HPDE6-E6E7 (cell line): Measurements from ENCODE around the gene ANTKMT.

ENCODE experiments used
- DNase-seq: peaks from one replicate; pipeline ENCODE4 v3.0.0; 2011; ENCODE audit warnings: missing footprints; ENCODE audit errors: extremely low spot score

ANTKMT gene

DNA sequence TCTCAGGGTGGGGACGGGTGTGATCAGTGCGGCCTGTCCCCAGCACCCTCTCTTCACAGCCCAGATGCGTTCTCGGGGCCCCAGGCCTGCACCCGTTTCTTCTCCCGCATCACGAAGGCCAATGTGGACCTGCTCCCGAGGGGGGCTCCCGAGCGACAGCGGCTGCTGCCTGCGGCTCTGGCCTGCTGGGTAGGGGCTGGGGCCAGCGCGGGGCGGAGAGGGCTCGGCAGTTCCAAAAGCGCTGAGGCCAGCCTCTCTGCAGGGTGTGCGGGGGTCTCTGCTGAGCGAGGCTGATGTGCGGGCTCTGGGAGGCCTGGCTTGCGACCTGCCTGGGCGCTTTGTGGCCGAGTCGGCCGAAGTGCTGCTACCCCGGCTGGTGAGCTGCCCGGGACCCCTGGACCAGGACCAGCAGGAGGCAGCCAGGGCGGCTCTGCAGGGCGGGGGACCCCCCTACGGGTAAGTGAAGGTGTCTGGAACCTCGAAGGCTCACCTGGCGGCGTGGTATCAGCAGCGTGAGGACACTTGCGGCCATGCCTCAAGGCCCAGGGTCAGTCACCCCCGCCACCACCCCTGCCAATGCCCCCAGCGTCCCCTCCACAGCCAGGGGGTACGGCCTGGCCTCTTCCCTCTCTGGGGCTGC, 44.0 kb downstream of the ANTKMT start:
- DNase-seq, result no peak

DNA sequence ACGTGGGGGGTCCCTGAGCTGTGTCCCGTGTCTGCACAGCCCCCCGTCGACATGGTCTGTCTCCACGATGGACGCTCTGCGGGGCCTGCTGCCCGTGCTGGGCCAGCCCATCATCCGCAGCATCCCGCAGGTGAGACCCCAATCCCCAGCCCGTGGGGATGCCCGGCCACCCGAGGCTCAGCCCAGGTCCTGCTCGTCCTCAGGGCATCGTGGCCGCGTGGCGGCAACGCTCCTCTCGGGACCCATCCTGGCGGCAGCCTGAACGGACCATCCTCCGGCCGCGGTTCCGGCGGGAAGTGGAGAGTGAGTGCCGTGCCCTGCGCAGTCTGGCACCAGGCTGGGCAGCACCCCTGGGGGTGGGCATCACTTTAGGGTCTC, 44.5 kb downstream of the ANTKMT start:
- no peak for DNase-seq

DNA sequence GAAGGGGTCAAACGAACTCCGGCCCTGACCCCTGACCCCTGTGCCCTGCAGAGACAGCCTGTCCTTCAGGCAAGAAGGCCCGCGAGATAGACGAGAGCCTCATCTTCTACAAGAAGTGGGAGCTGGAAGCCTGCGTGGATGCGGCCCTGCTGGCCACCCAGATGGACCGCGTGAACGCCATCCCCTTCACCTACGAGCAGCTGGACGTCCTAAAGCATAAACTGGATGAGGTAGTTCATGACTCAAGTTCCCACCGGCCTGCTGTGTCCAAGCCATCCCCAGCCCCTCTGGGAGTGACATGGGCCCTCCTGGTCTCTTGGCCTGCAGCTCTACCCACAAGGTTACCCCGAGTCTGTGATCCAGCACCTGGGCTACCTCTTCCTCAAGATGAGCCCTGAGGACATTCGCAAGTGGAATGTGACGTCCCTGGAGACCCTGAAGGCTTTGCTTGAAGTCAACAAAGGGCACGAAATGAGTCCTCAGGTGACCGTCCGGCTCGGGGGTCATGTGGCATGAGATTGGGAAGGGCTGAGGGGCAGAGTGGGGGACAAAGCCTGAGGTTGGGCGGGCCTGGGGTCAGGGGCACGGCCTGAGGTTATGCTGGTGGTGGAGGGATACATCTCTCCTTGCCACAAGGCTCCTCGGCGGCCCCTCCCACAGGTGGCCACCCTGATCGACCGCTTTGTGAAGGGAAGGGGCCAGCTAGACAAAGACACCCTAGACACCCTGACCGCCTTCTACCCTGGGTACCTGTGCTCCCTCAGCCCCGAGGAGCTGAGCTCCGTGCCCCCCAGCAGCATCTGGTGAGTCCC, 45.3 kb downstream of the ANTKMT start:
- DNase-seq, result no peak

DNA sequence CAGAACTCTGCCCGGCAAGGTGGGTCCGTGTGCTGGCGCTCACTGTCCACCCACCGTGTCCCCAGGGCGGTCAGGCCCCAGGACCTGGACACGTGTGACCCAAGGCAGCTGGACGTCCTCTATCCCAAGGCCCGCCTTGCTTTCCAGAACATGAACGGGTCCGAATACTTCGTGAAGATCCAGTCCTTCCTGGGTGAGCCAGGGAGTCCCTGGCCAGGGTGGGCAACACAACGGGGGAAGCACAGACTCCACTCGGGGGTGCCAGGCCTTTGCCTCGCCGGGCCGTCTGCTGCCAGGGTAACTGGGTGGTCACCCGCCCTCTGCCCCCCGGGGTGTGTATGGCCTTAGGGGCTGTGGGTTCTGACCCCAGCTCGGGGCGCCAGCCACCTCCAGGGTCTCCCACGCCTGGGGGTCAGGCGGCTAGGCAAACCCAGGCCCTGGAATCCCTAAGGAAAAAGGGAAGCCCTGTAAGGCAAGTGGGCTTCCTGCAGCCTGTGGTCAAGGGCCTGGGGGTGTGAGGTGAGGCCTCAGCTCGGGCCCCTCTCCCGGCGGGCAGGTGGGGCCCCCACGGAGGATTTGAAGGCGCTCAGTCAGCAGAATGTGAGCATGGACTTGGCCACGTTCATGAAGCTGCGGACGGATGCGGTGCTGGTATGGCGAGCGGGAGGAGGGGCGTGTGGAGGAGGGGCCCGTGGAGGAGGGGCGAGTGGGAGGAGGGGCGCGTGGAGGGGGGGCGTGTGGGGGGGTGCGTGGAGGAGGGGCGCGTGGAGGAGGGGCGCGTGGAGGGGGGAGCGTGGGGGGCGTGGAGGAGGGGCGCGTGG, 46.1 kb downstream of the ANTKMT start:
- DNase-seq, result no peak

DNA sequence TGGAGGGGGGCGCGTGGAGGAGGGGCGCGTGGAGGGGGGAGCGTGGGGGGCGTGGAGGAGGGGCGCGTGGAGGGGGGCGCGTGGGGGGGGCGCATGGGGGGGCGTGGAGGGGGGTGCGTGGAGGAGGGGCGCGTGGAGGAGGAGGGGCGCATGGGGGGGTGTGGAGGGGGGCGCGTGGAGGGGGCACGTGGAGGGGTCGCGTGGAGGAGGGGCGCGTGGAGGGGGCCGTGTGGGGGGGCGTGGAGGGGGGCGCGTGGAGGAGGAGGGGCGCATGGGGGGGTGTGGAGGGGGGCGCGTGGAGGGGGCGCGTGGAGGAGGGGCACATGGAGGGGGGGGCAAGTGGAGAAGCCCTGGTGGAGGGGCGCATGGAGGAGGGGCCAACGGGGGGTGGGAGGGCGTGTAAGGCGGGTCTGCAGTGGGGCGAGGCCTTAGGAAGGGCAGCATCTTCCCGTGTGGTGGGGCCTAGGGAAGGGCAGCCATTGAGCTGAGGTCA, 46.8 kb downstream of the ANTKMT start:
- DNase-seq, result no peak

DNA sequence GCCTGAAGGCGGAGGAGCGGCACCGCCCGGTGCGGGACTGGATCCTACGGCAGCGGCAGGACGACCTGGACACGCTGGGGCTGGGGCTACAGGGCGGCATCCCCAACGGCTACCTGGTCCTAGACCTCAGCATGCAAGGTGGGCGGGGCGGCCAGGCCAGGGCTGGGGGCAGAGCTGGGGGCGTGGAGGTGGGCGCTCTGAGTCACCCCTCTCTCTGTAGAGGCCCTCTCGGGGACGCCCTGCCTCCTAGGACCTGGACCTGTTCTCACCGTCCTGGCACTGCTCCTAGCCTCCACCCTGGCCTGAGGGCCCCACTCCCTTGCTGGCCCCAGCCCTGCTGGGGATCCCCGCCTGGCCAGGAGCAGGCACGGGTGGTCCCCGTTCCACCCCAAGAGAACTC, 47.5 kb downstream of the ANTKMT start:
- no peak for DNase-seq

DNA sequence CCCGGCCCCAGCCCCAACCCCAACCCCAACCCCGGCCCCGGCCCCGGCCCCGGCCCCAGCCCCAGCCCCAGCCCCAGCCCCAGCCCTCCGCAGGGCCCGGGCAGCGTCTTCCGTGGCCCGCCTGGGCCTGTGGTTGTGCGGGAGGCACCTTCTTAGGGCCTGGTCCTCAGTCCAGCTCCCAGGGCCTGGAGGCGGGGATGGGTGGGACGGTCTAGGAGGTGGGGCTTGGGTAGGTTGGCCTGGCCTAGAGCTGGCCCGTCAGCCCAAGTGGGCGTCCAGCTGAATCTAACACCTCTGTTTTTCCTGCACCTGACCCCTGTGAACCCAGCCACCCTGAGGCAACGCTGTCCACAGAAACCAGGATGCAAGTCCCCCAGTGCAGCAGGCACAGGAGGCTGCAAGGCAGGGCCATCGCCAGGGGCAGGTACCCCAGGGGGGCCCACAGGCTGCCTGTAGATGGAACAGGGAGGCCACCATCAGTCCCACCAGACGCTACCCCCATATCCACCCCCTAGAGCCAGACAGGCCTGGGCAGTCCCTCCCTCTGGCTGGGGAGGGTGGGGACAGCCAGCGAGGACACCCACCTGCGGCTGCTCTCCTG, 48.3 kb downstream of the ANTKMT start:
- DNase-seq, result no peak

DNA sequence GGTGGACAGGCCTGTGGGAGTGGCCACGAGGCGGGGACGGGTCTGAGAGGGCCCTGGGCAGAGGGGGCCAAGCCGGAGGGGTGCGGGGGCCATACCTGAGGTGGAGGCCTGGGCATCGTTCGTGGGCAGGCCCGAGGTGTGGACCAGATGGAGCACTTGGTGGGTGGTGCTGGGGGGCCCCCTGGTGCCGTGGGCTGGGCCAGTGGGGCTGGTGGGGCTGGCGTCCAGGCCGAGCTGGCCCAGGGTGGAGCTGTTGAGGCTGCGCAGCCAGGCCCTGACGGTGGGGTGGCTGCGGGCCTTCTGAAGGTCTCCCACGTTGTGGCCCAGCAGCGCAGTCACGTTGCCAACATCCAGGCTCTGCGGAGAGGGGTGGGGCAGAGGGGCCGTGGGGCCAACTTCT, 49.0 kb downstream of the ANTKMT start:
- no peak for DNase-seq

DNA sequence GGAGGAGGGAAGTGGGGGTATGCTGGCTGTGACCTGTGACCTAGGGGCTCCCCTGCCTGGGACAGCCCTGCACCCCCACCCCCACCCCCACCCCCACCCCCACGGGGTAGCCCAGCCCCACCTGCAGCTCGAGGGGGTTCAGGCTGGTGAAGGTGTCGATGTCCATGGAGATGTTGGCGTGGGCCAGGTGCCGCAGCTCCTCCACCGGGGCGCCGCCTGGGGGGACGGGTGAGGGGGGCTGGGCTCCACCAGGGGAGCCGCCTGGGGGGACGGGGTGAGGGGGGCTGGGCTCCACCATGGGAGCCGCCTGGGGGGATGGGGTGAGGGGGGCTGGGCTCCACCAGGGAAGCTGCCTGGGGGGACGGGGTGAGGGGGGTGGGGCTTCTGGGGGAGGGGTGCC, 49.5 kb downstream of the ANTKMT start:
- no peak for DNase-seq
